Measurements from ENCODE around the gene PPFIBP1.

PPFIBP1 gene

GRCh38 chr12:27618836-27619235, 94.8 kb downstream of the PPFIBP1 start:
- no peak overlapping the region for H3K4me2 ChIP-seq (ENCODE audit: low read length)
- H3K9me3 ChIP-seq (ENCODE audit: insufficient read depth, low read length), result no peaks in the 10 kb centered on the region
- no peak overlapping the region for H3K9ac ChIP-seq (ENCODE audit: low read length)
- H3K27ac ChIP-seq (ENCODE audit: low read length), result no peak overlapping the region
- no peak overlapping the region for H3K4me3 ChIP-seq (ENCODE audit: low read length)
- H3K36me3 ChIP-seq (replicated peaks; ENCODE audit: low read depth, low read length), result no peaks in the 10 kb centered on the region
- peaks cover 18% of the 10 kb centered on the region for H3K27me3 ChIP-seq (ENCODE audit: low read depth, low read length)
- H3K4me1 ChIP-seq (ENCODE audit: low read length), result no peaks in the 10 kb centered on the region
- H3K79me2 ChIP-seq (ENCODE audit: low read length), result no peaks in the 10 kb centered on the region
- TF ChIP-seq CTCF (IDR thresholded peaks at IDR 0.05; ENCODE audit: low read depth, low read length) (no peak), EZH2phosphoT487 (IDR thresholded peaks at IDR 0.05; ENCODE audit: low read depth) (no peak)
- no peak overlapping the region for H2AFZ ChIP-seq (ENCODE audit: low read depth, low read length)
- no peaks in the 10 kb centered on the region for H4K20me1 ChIP-seq (ENCODE audit: insufficient read depth, low read length)

GRCh38 chr12:27619308-27619707, 95.3 kb downstream of the PPFIBP1 start:
- TF ChIP-seq EZH2phosphoT487 (IDR thresholded peaks at IDR 0.05; ENCODE audit: low read depth), result no peak
- no peak for TF ChIP-seq CTCF (IDR thresholded peaks at IDR 0.05; ENCODE audit: low read depth, low read length)

GRCh38 chr12:27620121-27620520, 96.1 kb downstream of the PPFIBP1 start:
- no peaks in the 10 kb centered on the region for H4K20me1 ChIP-seq (ENCODE audit: insufficient read depth, low read length)
- no peak overlapping the region for H3K9ac ChIP-seq (ENCODE audit: low read length)
- H3K27me3 ChIP-seq (ENCODE audit: low read depth, low read length), result peaks cover 12% of the 10 kb centered on the region
- no peaks in the 10 kb centered on the region for H3K9me3 ChIP-seq (ENCODE audit: insufficient read depth, low read length)
- H3K27ac ChIP-seq (ENCODE audit: low read length), result no peak overlapping the region
- H3K4me2 ChIP-seq (ENCODE audit: low read length), result no peak overlapping the region
- TF ChIP-seq EZH2phosphoT487 (IDR thresholded peaks at IDR 0.05; ENCODE audit: low read depth) (no peak), CTCF (IDR thresholded peaks at IDR 0.05; ENCODE audit: low read depth, low read length) (no peak)
- H3K79me2 ChIP-seq (ENCODE audit: low read length), result no peaks in the 10 kb centered on the region
- no peaks in the 10 kb centered on the region for H3K4me1 ChIP-seq (ENCODE audit: low read length)
- H3K36me3 ChIP-seq (replicated peaks; ENCODE audit: low read depth, low read length), result no peaks in the 10 kb centered on the region
- no peak overlapping the region for H3K4me3 ChIP-seq (ENCODE audit: low read length)
- H2AFZ ChIP-seq (ENCODE audit: low read depth, low read length), result no peak overlapping the region

More at GRCh38 chr12:27619308-27619707, 95.3 kb downstream of the PPFIBP1 start:
- peaks cover 18% of the 10 kb centered on the region for H3K27me3 ChIP-seq (ENCODE audit: low read depth, low read length)
- H3K9me3 ChIP-seq (ENCODE audit: insufficient read depth, low read length), result no peaks in the 10 kb centered on the region
- no peak overlapping the region for H3K4me2 ChIP-seq (ENCODE audit: low read length)
- no peaks in the 10 kb centered on the region for H3K79me2 ChIP-seq (ENCODE audit: low read length)
- H3K9ac ChIP-seq (ENCODE audit: low read length), result no peak overlapping the region
- H3K27ac ChIP-seq (ENCODE audit: low read length), result no peak overlapping the region
- no peaks in the 10 kb centered on the region for H4K20me1 ChIP-seq (ENCODE audit: insufficient read depth, low read length)
- no peak overlapping the region for H3K4me3 ChIP-seq (ENCODE audit: low read length)
- no peak overlapping the region for H2AFZ ChIP-seq (ENCODE audit: low read depth, low read length)
- no peaks in the 10 kb centered on the region for H3K4me1 ChIP-seq (ENCODE audit: low read length)
- H3K36me3 ChIP-seq (replicated peaks; ENCODE audit: low read depth, low read length), result no peaks in the 10 kb centered on the region

GRCh38 chr12:27622436-27623195, 98.6 kb downstream of the PPFIBP1 start:
- H3K9ac ChIP-seq (ENCODE audit: low read length), result no peak overlapping the region
- H3K27ac ChIP-seq (ENCODE audit: low read length), result no peak overlapping the region
- no peaks in the 10 kb centered on the region for H3K4me1 ChIP-seq (ENCODE audit: low read length)
- H3K79me2 ChIP-seq (ENCODE audit: low read length), result no peaks in the 10 kb centered on the region
- H4K20me1 ChIP-seq (ENCODE audit: insufficient read depth, low read length), result no peaks in the 10 kb centered on the region
- H3K9me3 ChIP-seq (ENCODE audit: insufficient read depth, low read length), result no peaks in the 10 kb centered on the region
- H3K4me2 ChIP-seq (ENCODE audit: low read length), result no peak overlapping the region
- no peak overlapping the region for H2AFZ ChIP-seq (ENCODE audit: low read depth, low read length)
- no peak for TF ChIP-seq CTCF (IDR thresholded peaks at IDR 0.05; ENCODE audit: low read depth, low read length)
- no peak for TF ChIP-seq EZH2phosphoT487 (IDR thresholded peaks at IDR 0.05; ENCODE audit: low read depth)
- no peak overlapping the region for H3K4me3 ChIP-seq (ENCODE audit: low read length)
- no peaks in the 10 kb centered on the region for H3K36me3 ChIP-seq (replicated peaks; ENCODE audit: low read depth, low read length)
- H3K27me3 ChIP-seq (ENCODE audit: low read depth, low read length), result no peaks in the 10 kb centered on the region

All from OCI-LY3 (cell line).